Stimulated activated CD4-positive, alpha-beta T cell treated with anti-CD3 and anti-CD28 coated beads, TNF-alpha, amount 100 ng/mL, for 4 hours (primary cell): Measurements from ENCODE around the gene PLCL1.

Source experiments
- DNase-seq, 3 experiments: peaks; one replicate each; pipeline ENCODE4 v3.0.0-alpha.2; 2020; ENCODE audit warnings: low read depth in 3 of 3

PLCL1 gene

GRCh38 chr2:198113316-198113715 is 308.9 kb downstream of the PLCL1 start:
- no peak for DNase-seq

GRCh38 chr2:198114064-198114463 is 309.7 kb downstream of the PLCL1 start:
- DNase-seq: no peak

GRCh38 chr2:198115201-198115600 is 310.8 kb downstream of the PLCL1 start:
- no peak for DNase-seq

GRCh38 chr2:198116756-198117155 is 312.4 kb downstream of the PLCL1 start:
- DNase-seq: no peak

GRCh38 chr2:198117406-198118041 is 313.1 kb downstream of the PLCL1 start:
- DNase-seq: no peak

- peak; percentile 4 to 24 (median 5) for DNase-seq
These were observed 323.2 kb downstream of the PLCL1 start for GRCh38 chr2:198127627-198128026.

GRCh38 chr2:198129609-198130008 is 325.2 kb downstream of the PLCL1 start:
- no peak for DNase-seq

- DNase-seq: no peak
These were observed 330.0 kb downstream of the PLCL1 start for GRCh38 chr2:198134293-198134955.

- DNase-seq: no peak
These were observed 331.1 kb downstream of the PLCL1 start for GRCh38 chr2:198135481-198135934.

GRCh38 chr2:198136142-198136541 is 331.7 kb downstream of the PLCL1 start:
- DNase-seq: no peak

GRCh38 chr2:198137733-198138132 is 333.3 kb downstream of the PLCL1 start:
- DNase-seq: no peak

- DNase-seq: no peak
These were observed 337.3 kb downstream of the PLCL1 start for GRCh38 chr2:198141726-198142125.

- DNase-seq: no peak
These were observed 338.8 kb downstream of the PLCL1 start for GRCh38 chr2:198143156-198143555.

GRCh38 chr2:198143793-198144192 is 339.4 kb downstream of the PLCL1 start:
- no peak for DNase-seq

- no peak for DNase-seq
These were observed 340.3 kb downstream of the PLCL1 start for GRCh38 chr2:198144660-198145059.

GRCh38 chr2:198146346-198146940 is 342.1 kb downstream of the PLCL1 start:
- no peak for DNase-seq

- no peak for DNase-seq
These were observed 352.9 kb downstream of the PLCL1 start for GRCh38 chr2:198157314-198157713.

- DNase-seq: no peak
These were observed 356.8 kb downstream of the PLCL1 start for GRCh38 chr2:198161151-198161550.

- DNase-seq: no peak
These were observed 357.9 kb downstream of the PLCL1 start for GRCh38 chr2:198162276-198162675.

GRCh38 chr2:198164843-198165242 is 360.4 kb downstream of the PLCL1 start:
- no peak for DNase-seq

- no peak for DNase-seq
These were observed 360.9 kb downstream of the PLCL1 start for GRCh38 chr2:198165289-198165688.

- no peak for DNase-seq
These were observed 363.0 kb downstream of the PLCL1 start for GRCh38 chr2:198167346-198167745.

- no peak for DNase-seq
These were observed 364.3 kb downstream of the PLCL1 start for GRCh38 chr2:198168651-198169050.
